Mucosa of descending colon (tissue), 3 donors: Measurements from ENCODE around the gene PAK5. TPM values are rescaled to one million over a fixed set of nuclear protein-coding genes. Genes with fewer than 3 reads are reported as not detected.

ENCODE experiments used
- ATAC-seq: fragments of 200-7000 bp; cut with Tn5 transposase; one replicate; pipeline ENCODE4 v1.9.1; 2020; ENCODE audit warnings: mild to moderate bottlenecking, moderate library complexity
- DNase-seq, 3 donors: peaks; one replicate each; pipeline ENCODE4 v3.0.0-alpha.2; 2020
- H3K36me3 ChIP-seq: fragments of 200-600 bp; one replicate; pipeline ENCODE4 v1.8.0; 2021; ENCODE audit warnings: low read depth, mild to moderate bottlenecking
- H3K4me1 ChIP-seq: fragments of 200-600 bp; one replicate; pipeline ENCODE4 v1.8.0; 2021; ENCODE audit warnings: low read depth, mild to moderate bottlenecking
- H3K4me3 ChIP-seq: fragments of 200-600 bp; one replicate; pipeline ENCODE4 v1.8.0; 2021; ENCODE audit warnings: mild to moderate bottlenecking
- H3K9me3 ChIP-seq: fragments of 200-600 bp; one replicate; pipeline ENCODE4 v1.8.0; 2021; ENCODE audit warnings: mild to moderate bottlenecking
- intact Hi-C, 2 donors: fragments of 100-400 bp; cut with DNase I in 1 of 2; cut with micrococcal nuclease in 1 of 2; formaldehyde crosslinking; loops; one replicate each; pipeline versions ENCODE4 v1.11.0 to v1.11.1; 2022; cut with DNase I, micrococcal nuclease
- total RNA-seq, 3 donors: library from RNA; stranded (reverse); fragmentation: NEBNext Ultra II Directional in 2 of 3; extraction: Animal tissue kit (Norgen Biotek cat#: 25700) in 2 of 3; gene quantifications; one replicate each; pipeline versions ENCODE4 v1.2.1 to v1.2.4, GENCODE V29; 2021 to 2023
- TF ChIP-seq, protein P1 (sequence below): fragments of 200-600 bp; IDR thresholded peaks from one replicate; pipeline ENCODE4 v1.8.0; 2022; ENCODE audit warnings: antibody characterized with exemption, mild to moderate bottlenecking
- donor health status: DM: no; HTN: no; CAD: no; lungs with moderate emphysema.
- donor health status: DM: no; HTN: no; CAD: no.
- donor health status: DM: no; HTN: yes; CAD: no.

The PAK5 gene
- total RNA-seq, 3 donors from 2014 or later: 0.06 to 0.13 TPM; not detected in 1

DNA sequence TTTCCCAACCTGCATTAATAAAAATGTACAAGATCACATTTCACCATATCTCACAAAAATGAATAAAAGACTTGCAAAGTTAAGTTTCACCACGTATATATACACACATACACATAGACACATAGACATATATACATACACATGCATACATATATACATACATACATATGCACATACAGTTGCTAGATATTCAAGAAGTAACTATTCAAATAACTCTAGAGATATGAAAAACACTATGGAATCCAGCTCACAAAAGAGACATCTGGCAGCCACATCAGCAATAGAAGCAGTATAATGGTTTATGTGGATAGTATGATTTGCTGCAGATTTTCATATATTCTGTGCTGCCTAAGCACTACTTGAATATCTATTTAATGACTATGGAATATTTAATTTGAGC is 28.1 kb downstream of the PAK5 start:
- no peaks in the 10 kb centered on the region for H3K9me3 ChIP-seq
- TF ChIP-seq, protein P1, sequence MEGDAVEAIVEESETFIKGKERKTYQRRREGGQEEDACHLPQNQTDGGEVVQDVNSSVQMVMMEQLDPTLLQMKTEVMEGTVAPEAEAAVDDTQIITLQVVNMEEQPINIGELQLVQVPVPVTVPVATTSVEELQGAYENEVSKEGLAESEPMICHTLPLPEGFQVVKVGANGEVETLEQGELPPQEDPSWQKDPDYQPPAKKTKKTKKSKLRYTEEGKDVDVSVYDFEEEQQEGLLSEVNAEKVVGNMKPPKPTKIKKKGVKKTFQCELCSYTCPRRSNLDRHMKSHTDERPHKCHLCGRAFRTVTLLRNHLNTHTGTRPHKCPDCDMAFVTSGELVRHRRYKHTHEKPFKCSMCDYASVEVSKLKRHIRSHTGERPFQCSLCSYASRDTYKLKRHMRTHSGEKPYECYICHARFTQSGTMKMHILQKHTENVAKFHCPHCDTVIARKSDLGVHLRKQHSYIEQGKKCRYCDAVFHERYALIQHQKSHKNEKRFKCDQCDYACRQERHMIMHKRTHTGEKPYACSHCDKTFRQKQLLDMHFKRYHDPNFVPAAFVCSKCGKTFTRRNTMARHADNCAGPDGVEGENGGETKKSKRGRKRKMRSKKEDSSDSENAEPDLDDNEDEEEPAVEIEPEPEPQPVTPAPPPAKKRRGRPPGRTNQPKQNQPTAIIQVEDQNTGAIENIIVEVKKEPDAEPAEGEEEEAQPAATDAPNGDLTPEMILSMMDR: no peak
- no peak overlapping the region for H3K4me3 ChIP-seq
- no peaks in the 10 kb centered on the region for H3K36me3 ChIP-seq
- H3K4me1 ChIP-seq: no peaks in the 10 kb centered on the region
- DNase-seq (no peak), ATAC-seq (no peak)
- intact Hi-C loops: no loop called here

DNA sequence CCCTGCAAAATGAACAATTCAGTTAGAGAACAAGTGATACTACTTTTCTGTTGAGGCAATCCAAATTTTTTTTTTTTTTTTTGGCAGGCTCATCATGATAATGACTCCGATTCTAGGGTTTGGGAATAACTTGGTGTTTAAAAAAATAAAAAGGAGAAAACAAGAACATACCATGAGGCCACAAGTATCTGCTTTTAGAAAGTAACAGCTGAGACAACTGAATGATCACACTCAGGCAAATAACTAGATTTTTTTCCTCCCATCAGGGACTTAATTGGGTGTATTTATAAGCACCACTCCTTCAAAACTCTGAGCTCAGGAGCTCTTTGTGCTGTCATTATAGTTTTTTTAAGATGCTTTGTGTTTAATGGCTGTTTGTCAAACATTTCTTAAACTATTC is 29.6 kb downstream of the PAK5 start:
- intact Hi-C loops: no loop called here
- H3K4me1 ChIP-seq: no peaks in the 10 kb centered on the region
- H3K9me3 ChIP-seq: no peaks in the 10 kb centered on the region
- no peak for DNase-seq
- H3K4me3 ChIP-seq: no peak overlapping the region
- no peaks in the 10 kb centered on the region for H3K36me3 ChIP-seq
- no peak for ATAC-seq
- TF ChIP-seq, protein P1: no peak

DNA sequence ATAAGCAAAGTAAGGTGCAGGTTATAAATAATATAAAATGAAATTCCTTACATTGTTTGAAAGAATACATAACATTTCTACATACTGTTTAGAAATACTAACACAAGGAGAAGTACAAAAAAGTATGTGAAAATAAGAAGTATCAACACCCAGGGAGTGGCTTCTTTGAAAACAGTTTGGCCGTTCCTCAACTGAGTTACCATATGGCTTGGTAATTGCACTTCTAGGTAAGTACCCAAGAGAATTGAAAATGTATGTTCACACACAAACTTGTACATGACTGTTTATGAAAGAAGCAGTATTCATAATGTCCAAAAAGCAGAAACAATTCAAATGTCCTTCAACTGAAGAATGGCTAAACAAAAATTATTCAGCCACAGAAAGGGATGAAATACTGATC is 30.7 kb downstream of the PAK5 start:
- no peak for ATAC-seq
- TF ChIP-seq, protein P1: no peak
- intact Hi-C loops: no loop called here

DNA sequence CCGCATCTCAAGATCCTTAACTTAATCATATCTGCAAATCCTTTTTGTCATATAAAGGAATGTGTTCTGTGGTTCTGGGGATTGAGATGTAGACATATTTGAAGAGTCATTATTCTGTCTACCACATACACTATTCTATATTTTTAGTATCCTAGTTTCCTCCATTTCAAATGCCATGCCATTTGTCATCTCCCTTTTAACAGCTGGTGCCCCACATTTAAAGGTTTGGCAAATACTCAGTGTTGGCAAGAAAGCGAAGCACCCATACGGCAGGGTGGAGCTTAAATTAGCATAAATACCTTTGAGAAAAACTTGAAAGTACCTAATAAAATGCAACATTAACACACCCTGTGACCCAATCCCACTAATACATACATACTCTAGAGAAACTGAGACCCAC is 31.7 kb downstream of the PAK5 start:
- intact Hi-C loops: no loop called here
- H3K4me1 ChIP-seq: no peaks in the 10 kb centered on the region
- no peaks in the 10 kb centered on the region for H3K9me3 ChIP-seq
- TF ChIP-seq, protein P1: no peak
- no peaks in the 10 kb centered on the region for H3K36me3 ChIP-seq
- ATAC-seq (no peak), DNase-seq (no peak)
- H3K4me3 ChIP-seq: no peak overlapping the region

More for the DNA sequence above, 30.7 kb downstream of the PAK5 start:
- DNase-seq: no peak
- Histone ChIP-seq H3K9me3 (no peaks in the 10 kb centered on the region), H3K4me1 (no peaks in the 10 kb centered on the region), H3K4me3 (no peak overlapping the region), H3K36me3 (no peaks in the 10 kb centered on the region)

DNA sequence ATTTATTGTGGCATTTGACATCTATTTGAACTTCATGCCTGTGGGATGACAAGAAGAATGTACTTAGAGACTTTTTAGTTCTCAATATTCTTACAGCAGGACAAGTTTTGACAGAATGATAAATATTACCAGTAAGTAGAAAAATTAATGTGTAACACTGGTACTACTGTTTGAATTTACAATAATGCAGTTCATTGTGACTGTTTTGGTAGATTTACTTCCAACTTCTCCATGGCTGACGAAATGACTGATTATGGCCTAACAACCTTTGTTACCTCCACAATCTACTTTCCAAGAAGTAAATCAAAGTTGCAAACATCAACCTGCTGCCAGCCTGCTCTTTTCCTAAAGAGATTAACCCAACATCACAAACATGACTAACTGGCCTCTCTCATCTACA is 38.5 kb downstream of the PAK5 start:
- Histone ChIP-seq H3K4me3 (no peak overlapping the region), H3K36me3 (no peaks in the 10 kb centered on the region), H3K4me1 (no peaks in the 10 kb centered on the region), H3K9me3 (no peaks in the 10 kb centered on the region)
- ATAC-seq: no peak
- intact Hi-C loops: no loop called here
- DNase-seq: no peak
- TF ChIP-seq, protein P1: no peak

DNA sequence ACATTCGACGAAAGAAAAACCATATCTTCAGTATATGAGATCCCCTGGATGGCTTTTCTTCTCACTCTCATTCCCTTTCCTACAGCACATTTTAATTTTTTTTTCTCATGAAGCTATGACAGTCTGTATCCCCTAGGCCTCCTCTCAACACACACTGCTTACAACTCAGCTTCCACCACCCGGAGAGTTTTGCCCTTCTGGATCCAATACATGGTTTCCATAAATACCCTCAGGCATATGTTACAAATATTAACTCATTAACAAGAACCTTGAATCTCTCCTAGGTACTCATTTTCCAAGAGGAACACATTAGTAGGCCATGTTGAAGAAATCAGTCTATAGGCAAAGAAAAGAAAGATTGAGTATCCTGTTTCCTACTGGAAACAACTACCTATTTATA is 44.0 kb downstream of the PAK5 start:
- ATAC-seq: no peak
- Histone ChIP-seq H3K9me3 (no peaks in the 10 kb centered on the region), H3K4me1 (no peaks in the 10 kb centered on the region), H3K36me3 (no peaks in the 10 kb centered on the region), H3K4me3 (no peak overlapping the region)
- intact Hi-C loops: no loop called here
- DNase-seq: no peak
- TF ChIP-seq, protein P1: no peak
